ENCODE measurements around the gene ULK1. TPM values are rescaled to one million over a fixed set of nuclear protein-coding genes. Genes with fewer than 3 reads are reported as not detected.

ULK1 gene
- total RNA-seq, 1 donor from 2014 or later, result 30.2 TPM

DNA sequence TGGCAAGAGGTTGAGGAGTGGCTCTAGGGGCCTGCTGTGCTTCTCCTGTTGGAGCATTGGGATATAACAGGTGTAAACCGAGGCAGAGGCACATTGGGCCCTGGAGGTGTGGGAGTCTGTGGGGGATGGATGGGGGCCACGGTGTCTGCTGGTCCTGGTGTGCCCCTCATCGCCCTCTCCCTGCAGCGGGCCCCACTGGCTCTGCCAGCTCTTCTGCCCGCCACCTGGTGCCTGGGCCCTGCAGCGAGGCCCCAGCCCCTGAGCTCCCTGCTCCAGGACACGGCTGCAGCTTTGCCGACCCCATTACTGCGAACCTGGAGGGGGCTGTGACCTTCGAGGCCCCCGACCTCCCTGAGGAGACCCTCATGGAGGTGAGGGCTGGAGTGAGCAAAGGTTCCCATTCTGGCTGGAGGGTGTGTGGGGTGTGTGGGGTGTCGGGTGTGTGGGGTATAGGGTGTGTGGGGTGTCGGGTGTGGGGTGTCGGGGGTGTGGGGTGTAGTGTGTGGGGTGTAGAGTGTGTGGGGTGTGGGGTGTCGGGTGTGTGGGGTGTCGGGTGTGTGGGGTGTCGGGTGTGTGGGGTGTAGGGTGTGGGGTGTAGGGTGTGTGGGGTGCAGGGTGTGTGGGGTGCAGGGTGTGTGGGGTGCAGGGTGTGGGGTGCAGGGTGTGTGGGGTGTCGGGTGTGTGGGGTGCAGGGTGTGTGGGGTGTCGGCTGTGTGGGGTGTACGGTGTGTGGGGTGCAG is 24.1 kb downstream of the ULK1 start:
- no peaks in the 10 kb centered on the region for H3K36me3 Mint-ChIP-seq (ENCODE audit: low read depth)
- intact Hi-C loops (cut with micrococcal nuclease), result no loop called here
- no peak overlapping the region for H3K27ac Mint-ChIP-seq
- no peaks in the 10 kb centered on the region for H3K27me3 Mint-ChIP-seq (ENCODE audit: low read depth)
- H3K9me3 Mint-ChIP-seq, result no peaks in the 10 kb centered on the region
- H3K4me1 Mint-ChIP-seq (ENCODE audit: low read depth), result no peaks in the 10 kb centered on the region
- no peak overlapping the region for H3K4me3 Mint-ChIP-seq (ENCODE audit: low read depth)
- no peak for DNase-seq (ENCODE audit: low spot score)

DNA sequence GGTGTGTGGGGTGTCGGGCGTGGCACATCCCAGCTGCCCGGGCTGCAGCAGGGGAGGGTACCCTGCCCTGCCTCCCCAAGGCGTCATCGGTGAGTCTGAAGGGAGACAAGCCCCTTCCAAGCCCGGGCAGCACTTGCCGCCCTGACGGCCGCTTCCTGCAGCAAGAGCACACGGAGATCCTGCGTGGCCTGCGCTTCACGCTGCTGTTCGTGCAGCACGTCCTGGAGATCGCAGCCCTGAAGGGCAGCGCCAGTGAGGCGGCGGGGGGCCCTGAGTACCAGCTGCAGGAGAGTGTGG is 24.6 kb downstream of the ULK1 start:
- DNase-seq (ENCODE audit: low spot score), result no peak
- no peaks in the 10 kb centered on the region for H3K27me3 Mint-ChIP-seq (ENCODE audit: low read depth)
- H3K4me1 Mint-ChIP-seq (ENCODE audit: low read depth), result no peaks in the 10 kb centered on the region

DNA sequence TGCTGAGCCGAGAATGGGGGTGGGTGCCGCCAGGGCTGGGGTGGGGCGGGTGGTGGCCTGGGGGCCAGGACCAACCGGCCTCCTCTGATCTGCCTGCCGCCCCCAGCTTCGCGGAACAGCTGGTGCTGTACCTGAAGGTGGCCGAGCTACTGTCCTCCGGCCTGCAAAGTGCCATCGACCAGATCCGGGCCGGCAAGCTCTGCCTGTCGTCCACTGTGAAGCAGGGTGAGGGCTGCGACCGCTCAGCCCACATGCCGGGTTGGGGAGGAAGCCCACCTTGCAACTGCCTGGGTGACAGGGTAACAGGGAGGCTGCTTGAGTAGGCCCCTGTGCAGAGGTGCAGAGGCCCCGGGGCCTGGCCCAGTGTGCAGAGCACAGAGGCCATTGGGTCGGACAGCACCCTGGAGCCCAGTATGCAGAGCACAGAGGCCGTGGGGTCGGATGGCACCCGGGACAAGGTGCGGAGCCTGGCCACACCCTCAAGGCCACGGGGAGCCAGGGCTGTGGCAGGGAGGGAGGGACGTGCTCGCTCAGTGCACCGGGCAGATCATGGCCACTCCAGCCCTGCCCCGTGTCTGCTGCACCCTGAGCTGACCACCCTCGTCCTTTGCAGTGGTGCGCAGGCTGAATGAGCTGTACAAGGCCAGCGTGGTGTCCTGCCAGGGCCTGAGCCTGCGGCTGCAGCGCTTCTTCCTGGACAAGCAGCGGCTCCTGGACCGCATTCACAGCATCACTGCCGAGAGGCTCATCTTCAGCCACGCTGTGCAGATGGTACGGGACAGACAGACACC is 25.1 kb downstream of the ULK1 start:
- Mint-ChIP-seq H3K36me3 (ENCODE audit: low read depth) (no peaks in the 10 kb centered on the region), H3K27me3 (ENCODE audit: low read depth) (no peaks in the 10 kb centered on the region), H3K9me3 (no peaks in the 10 kb centered on the region), H3K27ac (no peak overlapping the region), H3K4me1 (ENCODE audit: low read depth) (peaks cover 2% of the 10 kb centered on the region), H3K4me3 (ENCODE audit: low read depth) (no peak overlapping the region)
- intact Hi-C loops (cut with micrococcal nuclease), result no loop called here
- DNase-seq (ENCODE audit: low spot score), result no peak

More for the DNA sequence above, 24.6 kb downstream of the ULK1 start:
- no peaks in the 10 kb centered on the region for H3K36me3 Mint-ChIP-seq (ENCODE audit: low read depth)
- H3K4me3 Mint-ChIP-seq (ENCODE audit: low read depth), result no peak overlapping the region
- no peaks in the 10 kb centered on the region for H3K9me3 Mint-ChIP-seq
- intact Hi-C loops (cut with micrococcal nuclease), result no loop called here
- H3K27ac Mint-ChIP-seq, result no peak overlapping the region

DNA sequence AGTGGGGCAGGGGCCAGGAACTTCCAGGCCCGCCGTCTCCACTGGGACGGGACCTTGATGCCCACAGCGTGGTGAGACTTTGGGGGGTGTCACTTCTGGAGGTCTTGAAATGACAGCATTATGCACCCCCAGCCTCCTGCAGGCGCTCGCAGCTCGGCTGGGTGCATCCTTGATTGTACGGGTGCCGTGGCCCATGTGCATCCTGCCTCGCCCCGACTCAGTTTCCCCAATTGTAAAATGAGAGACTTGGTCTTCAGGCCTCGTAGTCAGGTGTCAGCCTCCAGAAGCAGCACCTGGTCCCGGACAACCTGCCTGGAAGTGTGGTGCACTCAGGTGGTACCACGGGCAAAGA is 25.7 kb downstream of the ULK1 start:
- no peaks in the 10 kb centered on the region for H3K9me3 Mint-ChIP-seq
- H3K4me3 Mint-ChIP-seq (ENCODE audit: low read depth), result no peak overlapping the region
- no peak overlapping the region for H3K27ac Mint-ChIP-seq
- H3K4me1 Mint-ChIP-seq (ENCODE audit: low read depth), result peaks cover 3% of the 10 kb centered on the region
- no peak for DNase-seq (ENCODE audit: low spot score)
- no peaks in the 10 kb centered on the region for H3K27me3 Mint-ChIP-seq (ENCODE audit: low read depth)
- H3K36me3 Mint-ChIP-seq (ENCODE audit: low read depth), result no peaks in the 10 kb centered on the region
- intact Hi-C loops (cut with micrococcal nuclease), result no loop called here

DNA sequence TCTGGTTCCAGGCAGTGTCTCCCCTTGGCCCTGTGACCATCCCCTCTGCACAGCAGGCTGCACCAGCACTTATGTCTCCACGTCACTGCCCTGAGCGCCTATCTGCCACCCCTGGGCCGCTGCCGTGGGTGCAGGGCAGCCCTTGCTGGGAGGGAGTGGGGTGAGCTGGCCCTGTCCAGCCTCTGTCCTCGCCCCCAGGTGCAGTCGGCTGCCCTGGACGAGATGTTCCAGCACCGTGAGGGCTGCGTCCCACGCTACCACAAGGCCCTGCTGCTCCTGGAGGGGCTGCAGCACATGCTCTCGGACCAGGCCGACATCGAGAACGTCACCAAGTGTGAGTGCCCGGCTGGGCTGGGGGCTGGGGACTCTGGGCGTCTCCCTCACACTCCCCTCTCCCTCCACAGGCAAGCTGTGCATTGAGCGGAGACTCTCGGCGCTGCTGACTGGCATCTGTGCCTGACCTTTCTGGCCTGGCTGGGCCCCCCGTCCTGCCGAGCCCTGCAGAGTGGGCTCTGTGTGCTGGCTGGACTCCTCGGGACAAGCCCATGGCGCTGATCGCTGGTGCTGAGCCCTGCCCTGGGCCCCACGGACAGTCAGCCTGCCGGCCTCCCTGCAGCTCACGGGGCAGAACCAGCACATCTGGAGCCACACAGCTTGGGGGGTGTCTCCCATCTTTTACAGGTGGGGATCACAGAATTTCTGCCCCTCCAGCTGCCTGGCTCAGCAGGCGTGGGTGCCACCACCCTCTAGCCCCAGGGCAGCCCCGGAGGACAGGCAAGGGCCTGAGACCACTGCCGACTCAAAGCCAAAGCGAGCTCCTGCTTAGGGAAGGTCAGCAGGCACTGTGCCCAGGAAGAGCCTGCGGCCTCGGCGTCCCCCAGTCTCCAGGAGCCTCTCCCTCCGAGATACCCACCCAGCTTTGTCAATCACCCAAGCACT is 26.7 kb downstream of the ULK1 start:
- Mint-ChIP-seq H3K36me3 (ENCODE audit: low read depth) (no peaks in the 10 kb centered on the region), H3K27me3 (ENCODE audit: low read depth) (no peaks in the 10 kb centered on the region), H3K27ac (no peak overlapping the region), H3K4me3 (ENCODE audit: low read depth) (no peak overlapping the region), H3K4me1 (ENCODE audit: low read depth) (peaks cover 3% of the 10 kb centered on the region), H3K9me3 (no peaks in the 10 kb centered on the region)
- no peak for DNase-seq (ENCODE audit: low spot score)
- intact Hi-C loops (cut with micrococcal nuclease), result no loop called here

DNA sequence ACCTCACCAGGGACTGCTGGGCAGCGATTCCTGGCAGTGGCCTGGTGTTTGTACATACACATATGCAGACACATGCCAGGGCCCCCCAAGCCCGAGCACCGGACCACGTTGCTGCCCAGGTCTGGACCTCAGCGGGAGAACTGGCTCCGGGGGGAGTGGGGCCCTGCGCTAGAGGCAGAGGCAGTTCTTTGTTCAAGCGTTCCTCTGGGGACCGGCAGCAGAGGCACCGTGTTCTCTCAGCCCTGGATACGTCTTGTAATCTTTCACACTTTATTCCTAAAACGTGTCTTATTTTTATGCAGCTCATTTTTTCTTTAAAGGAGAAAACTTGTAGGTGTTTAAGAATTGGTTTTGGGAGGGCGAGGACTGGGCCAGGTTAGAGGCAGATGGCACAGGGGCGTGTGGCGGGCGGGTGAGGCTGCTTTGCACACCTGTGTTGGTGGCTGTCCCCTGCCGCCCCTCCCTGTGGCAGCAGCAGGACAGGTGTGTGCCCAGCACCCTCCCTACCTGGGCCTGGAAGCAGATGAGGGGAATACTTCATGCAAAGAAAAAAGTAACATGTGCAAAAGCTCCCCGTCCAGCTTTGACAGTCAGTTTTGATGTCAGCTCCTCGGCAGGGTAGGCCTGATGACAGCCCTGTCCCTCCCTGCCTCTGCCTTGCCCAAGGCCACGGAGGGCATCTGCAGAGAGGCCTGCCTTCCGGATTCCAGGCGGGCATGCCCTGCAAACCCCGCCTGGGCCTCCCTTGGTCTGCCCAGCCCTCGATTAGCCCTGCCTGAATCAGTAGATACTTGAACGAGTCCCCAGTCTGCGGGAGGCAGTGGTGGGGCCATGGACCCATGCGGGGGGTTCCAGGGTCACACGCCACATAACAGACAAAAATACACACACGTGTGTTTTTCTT is 27.7 kb downstream of the ULK1 start:
- H3K27ac Mint-ChIP-seq, result no peak overlapping the region
- H3K4me3 Mint-ChIP-seq (ENCODE audit: low read depth), result no peak overlapping the region
- H3K9me3 Mint-ChIP-seq, result no peaks in the 10 kb centered on the region
- H3K36me3 Mint-ChIP-seq (ENCODE audit: low read depth), result no peaks in the 10 kb centered on the region
- H3K27me3 Mint-ChIP-seq (ENCODE audit: low read depth), result no peaks in the 10 kb centered on the region
- intact Hi-C loops (cut with micrococcal nuclease), result no loop called here
- DNase-seq (ENCODE audit: low spot score), result no peak
- H3K4me1 Mint-ChIP-seq (ENCODE audit: low read depth), result peaks cover 3% of the 10 kb centered on the region

DNA sequence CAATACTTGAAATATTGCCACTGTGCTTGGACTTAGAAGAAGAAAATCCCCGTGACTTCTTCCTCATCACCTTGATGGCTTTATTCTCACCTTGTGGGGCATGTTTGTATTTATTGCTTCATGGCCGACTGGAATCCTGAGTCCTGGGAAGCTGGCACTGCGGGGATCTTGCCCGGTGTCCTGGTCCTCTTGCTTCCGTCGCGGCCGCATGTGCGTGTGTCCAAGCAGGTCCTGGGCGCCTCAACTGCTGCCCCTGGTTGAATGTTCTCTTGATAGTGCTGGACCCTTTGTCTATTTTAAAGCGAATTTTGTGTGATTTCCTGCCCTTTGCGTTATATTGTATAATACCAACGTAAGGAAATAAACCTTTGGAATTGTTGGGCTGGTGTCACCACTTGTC is 28.4 kb downstream of the ULK1 start:
- Mint-ChIP-seq H3K27ac (no peak overlapping the region), H3K36me3 (ENCODE audit: low read depth) (no peaks in the 10 kb centered on the region), H3K27me3 (ENCODE audit: low read depth) (no peaks in the 10 kb centered on the region), H3K9me3 (no peaks in the 10 kb centered on the region), H3K4me1 (ENCODE audit: low read depth) (peaks cover 4% of the 10 kb centered on the region), H3K4me3 (ENCODE audit: low read depth) (no peak overlapping the region)
- DNase-seq (ENCODE audit: low spot score), result no peak
- intact Hi-C loops (cut with micrococcal nuclease), result no loop called here

DNA sequence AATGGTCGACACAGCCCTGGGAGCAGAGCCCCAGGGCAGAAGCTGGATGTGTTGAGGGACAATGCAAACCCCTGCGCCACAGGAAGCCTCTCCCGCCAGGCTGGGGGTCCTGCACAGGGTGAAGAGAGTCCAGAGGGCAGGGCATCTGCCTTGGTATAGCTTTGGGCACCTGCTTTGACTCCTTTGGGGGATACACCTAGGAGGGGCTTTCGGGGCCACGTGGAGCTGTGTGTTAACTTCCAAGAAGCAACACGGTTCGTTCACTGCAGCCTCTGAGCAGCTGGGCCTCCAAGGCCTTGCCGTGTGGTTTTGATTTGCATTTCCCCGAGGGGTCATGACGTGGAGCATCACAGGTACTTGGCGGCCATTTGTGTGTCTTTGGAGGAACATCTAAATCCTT is 28.8 kb downstream of the ULK1 start:
- Mint-ChIP-seq H3K27me3 (ENCODE audit: low read depth) (no peaks in the 10 kb centered on the region), H3K27ac (no peak overlapping the region)
- intact Hi-C loops (cut with micrococcal nuclease), result no loop called here

DNA sequence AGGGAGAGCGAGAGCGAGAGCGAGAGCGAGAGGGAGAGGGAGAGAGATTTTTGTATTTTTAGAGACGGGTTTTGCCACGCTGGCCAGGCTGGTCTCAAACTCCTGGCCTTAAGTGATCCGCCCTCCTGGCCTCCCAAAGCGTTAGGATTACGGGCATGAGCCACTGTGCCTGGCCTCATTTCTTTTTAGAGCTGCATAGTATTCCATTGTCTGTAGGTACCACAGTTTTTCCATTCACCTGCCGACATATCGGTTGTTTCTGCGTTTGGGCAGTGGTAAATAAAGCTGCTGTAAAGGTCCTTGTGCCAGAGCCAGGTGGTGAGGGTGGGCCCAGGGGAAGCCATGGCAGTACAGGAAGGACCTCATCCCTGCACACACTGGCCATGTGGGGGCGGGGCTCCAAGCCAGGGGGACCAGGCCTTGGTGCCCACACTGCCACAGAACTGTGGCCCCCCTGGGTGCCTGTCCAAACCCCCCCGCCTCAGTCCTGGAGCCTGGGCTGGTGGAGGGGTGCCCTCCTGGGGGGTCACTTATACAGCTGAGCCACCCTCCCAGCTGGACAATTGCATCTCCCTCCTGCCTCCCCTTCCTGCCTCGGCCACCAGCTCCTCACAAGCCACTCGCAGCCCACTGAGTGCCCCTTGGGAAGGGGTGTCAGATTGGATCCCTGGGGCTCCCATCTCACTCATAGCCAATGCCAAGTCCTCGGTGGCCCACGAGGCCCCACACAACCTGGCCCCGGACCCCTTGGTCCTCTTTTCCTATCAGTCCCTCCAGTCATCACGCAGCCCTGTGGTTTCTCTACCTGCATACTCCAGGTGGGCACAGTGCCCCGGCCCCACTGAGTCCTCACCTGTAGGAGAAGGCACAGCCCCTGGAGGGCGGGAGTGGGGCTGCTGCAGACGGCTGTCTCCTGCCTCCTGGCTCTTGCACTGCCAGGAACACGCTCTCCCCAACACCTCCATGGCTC is 33.0 kb downstream of the ULK1 start:
- DNase-seq (ENCODE audit: low spot score), result no peak
- Mint-ChIP-seq H3K27ac (no peak overlapping the region), H3K4me1 (ENCODE audit: low read depth) (peaks cover 14% of the 10 kb centered on the region), H3K4me3 (ENCODE audit: low read depth) (peak overlapping the region; percentile 86), H3K36me3 (ENCODE audit: low read depth) (peaks cover 21% of the 10 kb centered on the region), H3K27me3 (ENCODE audit: low read depth) (no peaks in the 10 kb centered on the region), H3K9me3 (no peaks in the 10 kb centered on the region)
- intact Hi-C loops (cut with micrococcal nuclease), result no loop called here

More for the DNA sequence above, 28.8 kb downstream of the ULK1 start:
- H3K4me3 Mint-ChIP-seq (ENCODE audit: low read depth), result no peak overlapping the region
- DNase-seq (ENCODE audit: low spot score), result no peak
- H3K4me1 Mint-ChIP-seq (ENCODE audit: low read depth), result peaks cover 8% of the 10 kb centered on the region
- no peaks in the 10 kb centered on the region for H3K9me3 Mint-ChIP-seq
- H3K36me3 Mint-ChIP-seq (ENCODE audit: low read depth), result no peaks in the 10 kb centered on the region

DNA sequence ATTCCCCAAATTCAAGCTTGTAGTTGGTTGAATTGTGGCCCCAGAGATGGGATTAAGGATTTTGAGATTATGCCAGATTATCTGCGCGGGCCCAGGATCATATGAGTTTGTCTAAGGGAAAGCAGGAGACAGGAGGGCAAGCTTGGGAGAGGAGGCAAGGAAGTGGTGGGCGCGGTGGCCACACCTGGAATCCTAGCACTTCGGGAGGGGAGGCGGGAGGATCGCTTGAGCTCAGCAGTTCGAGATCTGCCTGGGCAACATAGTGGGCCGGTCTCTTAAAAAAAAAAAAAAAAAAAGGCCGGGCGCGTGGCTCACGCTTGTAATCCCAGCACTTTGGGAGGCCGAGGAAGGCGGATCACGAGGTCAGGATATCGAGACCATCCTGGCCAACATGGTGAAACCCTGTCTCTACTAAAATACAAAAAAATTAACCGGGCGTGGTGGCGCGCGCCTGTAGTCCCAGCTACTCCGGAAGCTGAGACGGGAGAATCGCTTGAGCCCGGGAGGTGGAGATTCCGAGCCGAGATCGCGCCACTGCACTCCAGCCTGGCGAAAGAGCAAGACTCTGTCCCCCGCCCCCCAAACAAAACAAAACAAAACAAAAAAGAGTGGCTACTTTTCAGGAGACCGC is 33.8 kb downstream of the ULK1 start:
- intact Hi-C loops (cut with micrococcal nuclease), result no loop called here
- peaks cover 27% of the 10 kb centered on the region for H3K36me3 Mint-ChIP-seq (ENCODE audit: low read depth)
- no peaks in the 10 kb centered on the region for H3K9me3 Mint-ChIP-seq
- DNase-seq (ENCODE audit: low spot score), result no peak
- H3K4me1 Mint-ChIP-seq (ENCODE audit: low read depth), result peaks cover 17% of the 10 kb centered on the region
- peak overlapping the region; percentile 86 for H3K4me3 Mint-ChIP-seq (ENCODE audit: low read depth)
- H3K27ac Mint-ChIP-seq, result peak overlapping the region; percentile 91
- no peaks in the 10 kb centered on the region for H3K27me3 Mint-ChIP-seq (ENCODE audit: low read depth)
